Endodermal cell (in vitro differentiated cells): ENCODE data around the gene PLA2G2E. TPM values are rescaled to one million over a fixed set of nuclear protein-coding genes. Genes with fewer than 3 reads are reported as not detected.

Experiments used
- DNase-seq: peaks from one replicate; pipeline ENCODE4 v3.0.0-alpha.2; 2017
- H3K27ac ChIP-seq: 2 replicates; pipeline ENCODE4 v1.5.1; 2013; ENCODE audit warnings: mild to moderate bottlenecking, low read depth, low read length, moderate library complexity
- H3K27me3 ChIP-seq: 2 replicates; pipeline ENCODE4 v1.6.1; 2013; ENCODE audit warnings: mild to moderate bottlenecking, low read length, moderate library complexity; ENCODE audit not compliant: insufficient read depth, control insufficient read depth, poor library complexity, severe bottlenecking
- H3K36me3 ChIP-seq: 2 replicates; pipeline ENCODE4 v1.7.0; 2013; ENCODE audit warnings: mild to moderate bottlenecking, low read length, moderate library complexity; ENCODE audit not compliant: control insufficient read depth, insufficient read depth
- H3K4me1 ChIP-seq: one replicate; pipeline ENCODE4 v1.7.0; 2013; ENCODE audit warnings: low read length; ENCODE audit not compliant: control insufficient read depth, insufficient read depth
- H3K4me3 ChIP-seq: 2 replicates; pipeline ENCODE4 v1.5.1; 2013; ENCODE audit warnings: mild to moderate bottlenecking, low read length, moderate library complexity
- H3K9ac ChIP-seq: 2 replicates; pipeline ENCODE4 v1.6.1; 2013; ENCODE audit warnings: mild to moderate bottlenecking, low read length, moderate library complexity; ENCODE audit not compliant: poor library complexity, severe bottlenecking; ENCODE audit errors: extremely low read depth
- H3K9me3 ChIP-seq: 2 replicates; pipeline ENCODE4 v1.6.1; 2013; ENCODE audit warnings: mild to moderate bottlenecking, low read length, moderate library complexity; ENCODE audit not compliant: control insufficient read depth
- H3K27ac Mint-ChIP-seq: 2 replicates; pipeline ENCODE4 v1.8.0; 2020; ENCODE audit warnings: mixed read lengths
- H3K27me3 Mint-ChIP-seq: 2 replicates; pipeline ENCODE4 v1.8.0; 2021; ENCODE audit warnings: mild to moderate bottlenecking, mixed read lengths; ENCODE audit not compliant: insufficient read depth
- H3K36me3 Mint-ChIP-seq: 2 replicates; pipeline ENCODE4 v1.8.0; 2020; ENCODE audit warnings: low read depth, mixed read lengths
- H3K4me1 Mint-ChIP-seq: 2 replicates; pipeline ENCODE4 v1.8.0; 2020; ENCODE audit warnings: mixed read lengths
- H3K4me3 Mint-ChIP-seq: 2 replicates; pipeline ENCODE4 v1.8.0; 2020; ENCODE audit warnings: mild to moderate bottlenecking, moderate library complexity, mixed read lengths
- H3K9me3 Mint-ChIP-seq: 2 replicates; pipeline ENCODE4 v1.8.0; 2020; ENCODE audit warnings: mild to moderate bottlenecking, mixed read lengths
- CTCF ChIP-seq: fragments of 200-600 bp; sonication (generic); conservative IDR thresholded peaks from 2 replicates; pipeline ENCODE4 v1.5.0; 2021; ENCODE audit warnings: antibody characterized with exemption, mild to moderate bottlenecking
- WGBS, 2 experiments: methylation state at CpG; one replicate each; pipeline versions ENCODE4 v1.1.5 to v1.1.7; 2013; ENCODE audit warnings: missing lambda C conversion rate in 2 of 2, mixed read lengths in 1 of 2; ENCODE audit not compliant: insufficient coverage in 1 of 2, insufficient read length in 1 of 2; 5-methylcytosine and 5-hydroxymethylcytosine counted together
- total RNA-seq, 2 donors: library from RNA; stranded (reverse); fragmentation: NEBNext Ultra II Directional in 1 of 2; extraction: Animal tissue kit (Norgen Biotek cat#: 25700) in 1 of 2; gene quantifications; 2 replicates in 1 of 2; 3 replicates in 1 of 2; pipeline ENCODE4 v1.2.1, GENCODE V29; 2021

Gene PLA2G2E
- total RNA-seq, 2 donors from 2014 or later: not detected

DNA sequence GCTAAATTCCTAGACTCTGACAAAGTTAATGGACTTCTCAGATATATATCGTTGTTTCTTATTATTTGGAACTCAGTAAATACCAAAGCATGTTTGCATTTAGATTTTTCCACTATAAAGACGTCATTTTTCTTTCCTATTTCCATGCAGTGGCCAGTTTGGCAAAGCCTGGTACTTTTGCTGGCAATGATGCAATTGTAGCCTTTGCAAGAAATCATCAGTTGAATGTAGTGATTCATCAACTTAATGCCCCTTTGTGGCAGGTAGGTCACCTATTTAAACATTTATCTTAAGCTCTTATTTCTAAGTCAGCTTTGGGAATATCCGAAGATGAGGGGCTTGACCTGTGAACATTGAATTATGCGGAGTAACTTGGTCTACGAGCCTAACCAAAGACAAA is 29.2 kb downstream of the PLA2G2E start:
- no peaks in the 10 kb centered on the region for H3K27me3 ChIP-seq
- peaks cover 58% of the 10 kb centered on the region for H3K36me3 Mint-ChIP-seq
- DNase-seq: no peak
- no peak for TF ChIP-seq CTCF
- H3K4me1 ChIP-seq: peaks cover 10% of the 10 kb centered on the region
- H3K27ac ChIP-seq: no peak overlapping the region
- no peaks in the 10 kb centered on the region for H3K9me3 ChIP-seq
- 95% methylated on average over 2 to 5 of the region's 5 CpGs for WGBS, 2 experiments
- H3K27ac Mint-ChIP-seq: no peak overlapping the region
- no peak overlapping the region for H3K4me3 Mint-ChIP-seq
- no peak overlapping the region for H3K9ac ChIP-seq
- H3K36me3 ChIP-seq: peaks cover 71% of the 10 kb centered on the region
- no peak overlapping the region for H3K4me3 ChIP-seq
- H3K4me1 Mint-ChIP-seq: peaks cover 17% of the 10 kb centered on the region
- H3K27me3 Mint-ChIP-seq: no peaks in the 10 kb centered on the region
- no peaks in the 10 kb centered on the region for H3K9me3 Mint-ChIP-seq

- Histone ChIP-seq H3K9me3 (no peaks in the 10 kb centered on the region), H3K36me3 (peaks cover 66% of the 10 kb centered on the region), H3K27me3 (no peaks in the 10 kb centered on the region), H3K4me1 (peaks cover 10% of the 10 kb centered on the region), H3K9ac (no peak overlapping the region), H3K4me3 (no peak overlapping the region), H3K27ac (no peak overlapping the region)
- Mint-ChIP-seq H3K9me3 (no peaks in the 10 kb centered on the region), H3K36me3 (peaks cover 53% of the 10 kb centered on the region), H3K4me1 (peaks cover 19% of the 10 kb centered on the region), H3K4me3 (no peak overlapping the region), H3K27me3 (no peaks in the 10 kb centered on the region), H3K27ac (no peak overlapping the region)
- no peak for TF ChIP-seq CTCF
- no peak for DNase-seq
- WGBS, 2 experiments: 89 to 96% methylated on average over 3 of the region's 3 CpGs
Measured at GRCh38 chr1:19893687-19894086, 29.7 kb downstream of the PLA2G2E start.

GRCh38 chr1:19892628-19893168 is 30.7 kb downstream of the PLA2G2E start:
- Histone ChIP-seq H3K4me3 (no peak overlapping the region), H3K27ac (no peak overlapping the region), H3K9me3 (no peaks in the 10 kb centered on the region), H3K9ac (no peak overlapping the region), H3K4me1 (peaks cover 10% of the 10 kb centered on the region), H3K27me3 (no peaks in the 10 kb centered on the region), H3K36me3 (peaks cover 62% of the 10 kb centered on the region)
- no peak for DNase-seq
- WGBS, 2 experiments: 94 to 96% methylated on average over 5 to 6 of the region's 6 CpGs
- H3K36me3 Mint-ChIP-seq: peaks cover 48% of the 10 kb centered on the region
- no peak overlapping the region for H3K4me3 Mint-ChIP-seq
- no peak for TF ChIP-seq CTCF
- H3K4me1 Mint-ChIP-seq: peaks cover 24% of the 10 kb centered on the region
- H3K27me3 Mint-ChIP-seq: no peaks in the 10 kb centered on the region
- H3K9me3 Mint-ChIP-seq: no peaks in the 10 kb centered on the region
- H3K27ac Mint-ChIP-seq: no peak overlapping the region
